Gastrocnemius medialis (tissue), 4 donors: ENCODE results near the gene AP4M1. TPM values are rescaled to one million over a fixed set of nuclear protein-coding genes. Genes with fewer than 3 reads are reported as not detected.
A peak's percentile ranks its signal among the peaks of the same experiment; 100 is the strongest.

ENCODE experiments used
- ATAC-seq, 2 donors: fragments of 150-250 bp; one replicate each; pipeline ENCODE4 v1.9.1; 2016
- DNase-seq, 2 donors: peaks; one replicate each; pipeline ENCODE4 v3.0.0-alpha.2; 2019
- H3K27ac ChIP-seq, 4 donors: fragments of 200-600 bp; sonication (generic); 1 replicate in 1 of 4; 2 replicates in 3 of 4; pipeline ENCODE4 v1.5.1; 2016 to 2018; ENCODE audit warnings: mild to moderate bottlenecking in 2 of 4, moderate library complexity in 1 of 4
- H3K27me3 ChIP-seq, 3 donors: fragments of 200-600 bp; sonication (generic) in 2 of 3; 1 replicate in 1 of 3; 2 replicates in 2 of 3; pipeline versions ENCODE4 v1.5.1 to v1.6.0; 2016 to 2019; ENCODE audit warnings: mild to moderate bottlenecking in 1 of 3, moderate library complexity in 1 of 3
- H3K36me3 ChIP-seq, 2 donors: fragments of 200-600 bp; sonication (generic) in 1 of 2; one replicate each; pipeline ENCODE4 v1.5.1; 2017 to 2018
- H3K4me1 ChIP-seq, 2 donors: fragments of 200-600 bp; sonication (generic) in 1 of 2; one replicate each; pipeline ENCODE4 v1.5.1; 2016 to 2017; ENCODE audit warnings: mild to moderate bottlenecking in 2 of 2
- H3K4me3 ChIP-seq, 4 donors: fragments of 200-600 bp; sonication (generic) in 3 of 4; 1 replicate in 1 of 4; 2 replicates in 3 of 4; pipeline ENCODE4 v1.5.1; 2016 to 2019; ENCODE audit warnings: mild to moderate bottlenecking in 2 of 4
- H3K9me3 ChIP-seq, 3 donors: fragments of 200-600 bp; sonication (generic) in 2 of 3; 1 replicate in 1 of 3; 2 replicates in 2 of 3; pipeline ENCODE4 v1.5.1; 2016 to 2019
- CTCF ChIP-seq, 5 experiments: fragments of 450-650 bp in 3 of 5; fragments of 200-600 bp in 2 of 5; sonication (generic) in 2 of 5; IDR thresholded peaks in 4 of 5; conservative IDR thresholded peaks in 1 of 5; 1 replicate in 4 of 5; 2 replicates in 1 of 5; pipeline ENCODE4 v1.5.1; 2016 to 2019; ENCODE audit warnings: antibody characterized with exemption in 5 of 5, mild to moderate bottlenecking in 3 of 5, moderate library complexity in 3 of 5
- POLR2A ChIP-seq, 2 donors: fragments of 450-650 bp; IDR thresholded peaks; one replicate each; pipeline ENCODE4 v1.6.1; 2017; ENCODE audit warnings: antibody characterized with exemption in 2 of 2, mild to moderate bottlenecking in 2 of 2, moderate library complexity in 2 of 2
- in situ Hi-C, 4 donors: fragments of 200-750 bp; cut with MboI; loops; one replicate each; pipeline versions ENCODE4 v1.15.0 to v1.8.0; 2017; ENCODE audit warnings: low sequenced_read_pairs in 4 of 4
- intact Hi-C: fragments of 100-400 bp; cut with DNase I; formaldehyde crosslinking; loops from one replicate; pipeline ENCODE4 v1.15.1; 2023; ENCODE audit warnings: low total_unique reads
- total RNA-seq, 4 donors: library from RNA; depleted of rRNA; stranded (reverse); fragments of >200 nt; gene quantifications; one replicate each; pipeline versions ENCODE4 v1.1.0 to v1.2.3, GENCODE V29; 2016

The AP4M1 gene
- total RNA-seq, 4 donors from 2014 or later, result 7.2 to 13.8 (median 10.8) TPM

GRCh38 chr7:100155553-100156317 is 54.3 kb downstream of the AP4M1 start:
- ATAC-seq (no peak), DNase-seq (no peak)
- Histone ChIP-seq H3K9me3 (no peaks in the 10 kb centered on the region), H3K27ac (no peak overlapping the region), H3K4me1 (peaks cover 6 to 17% of the 10 kb centered on the region in 2 donors), H3K36me3 (peaks cover 0 to 40% of the 10 kb centered on the region in 2 donors), H3K4me3 (no peak overlapping the region), H3K27me3 (no peaks in the 10 kb centered on the region)
- TF ChIP-seq CTCF (IDR thresholded peaks at IDR 0.05 in 4 of 5, conservative IDR thresholded peaks at IDR 0.05 in 1 of 5), result no peak
- TF ChIP-seq POLR2A (IDR thresholded peaks at IDR 0.05), result no peak
- in situ Hi-C loops (loop anchor here in 1 of 4 donors (25.0 kb wide), 1 partner anchor 182 kb away; no protein-coding TSS in a partner anchor), intact Hi-C loops (no loop called here)

GRCh38 chr7:100156331-100157068 is 55.1 kb downstream of the AP4M1 start:
- in situ Hi-C loops, result loop anchor here in 1 of 4 donors (25.0 kb wide), 1 partner anchor 181 kb away; no protein-coding TSS in a partner anchor
- intact Hi-C loops, result no loop called here
- TF ChIP-seq POLR2A (IDR thresholded peaks at IDR 0.05) (no peak), CTCF (IDR thresholded peaks at IDR 0.05 in 4 of 5, conservative IDR thresholded peaks at IDR 0.05 in 1 of 5) (no peak)
- no peaks in the 10 kb centered on the region for H3K9me3 ChIP-seq
- H3K4me3 ChIP-seq, result no peak overlapping the region
- no peak for DNase-seq
- no peak for ATAC-seq
- peaks cover 6 to 17% of the 10 kb centered on the region in 2 donors for H3K4me1 ChIP-seq
- no peak overlapping the region for H3K27ac ChIP-seq
- no peaks in the 10 kb centered on the region for H3K27me3 ChIP-seq
- H3K36me3 ChIP-seq, result peaks cover 0 to 40% of the 10 kb centered on the region in 2 donors

GRCh38 chr7:100157069-100157333 is 55.6 kb downstream of the AP4M1 start:
- ATAC-seq (no peak), DNase-seq (no peak)
- intact Hi-C loops, result no loop called here
- TF ChIP-seq CTCF (IDR thresholded peaks at IDR 0.05 in 4 of 5, conservative IDR thresholded peaks at IDR 0.05 in 1 of 5), result no peak
- no peak for TF ChIP-seq POLR2A (IDR thresholded peaks at IDR 0.05)
- H3K27me3 ChIP-seq, result no peaks in the 10 kb centered on the region
- peaks cover 6 to 17% of the 10 kb centered on the region in 2 donors for H3K4me1 ChIP-seq
- no peaks in the 10 kb centered on the region for H3K9me3 ChIP-seq
- in situ Hi-C loops, result loop anchor here in 1 of 4 donors (25.0 kb wide), 1 partner anchor 180 kb away; no protein-coding TSS in a partner anchor
- no peak overlapping the region for H3K4me3 ChIP-seq
- peak overlapping the region in 1 of 4 donors; percentile 75 for H3K27ac ChIP-seq
- H3K36me3 ChIP-seq, result peaks cover 0 to 40% of the 10 kb centered on the region in 2 donors

DNA sequence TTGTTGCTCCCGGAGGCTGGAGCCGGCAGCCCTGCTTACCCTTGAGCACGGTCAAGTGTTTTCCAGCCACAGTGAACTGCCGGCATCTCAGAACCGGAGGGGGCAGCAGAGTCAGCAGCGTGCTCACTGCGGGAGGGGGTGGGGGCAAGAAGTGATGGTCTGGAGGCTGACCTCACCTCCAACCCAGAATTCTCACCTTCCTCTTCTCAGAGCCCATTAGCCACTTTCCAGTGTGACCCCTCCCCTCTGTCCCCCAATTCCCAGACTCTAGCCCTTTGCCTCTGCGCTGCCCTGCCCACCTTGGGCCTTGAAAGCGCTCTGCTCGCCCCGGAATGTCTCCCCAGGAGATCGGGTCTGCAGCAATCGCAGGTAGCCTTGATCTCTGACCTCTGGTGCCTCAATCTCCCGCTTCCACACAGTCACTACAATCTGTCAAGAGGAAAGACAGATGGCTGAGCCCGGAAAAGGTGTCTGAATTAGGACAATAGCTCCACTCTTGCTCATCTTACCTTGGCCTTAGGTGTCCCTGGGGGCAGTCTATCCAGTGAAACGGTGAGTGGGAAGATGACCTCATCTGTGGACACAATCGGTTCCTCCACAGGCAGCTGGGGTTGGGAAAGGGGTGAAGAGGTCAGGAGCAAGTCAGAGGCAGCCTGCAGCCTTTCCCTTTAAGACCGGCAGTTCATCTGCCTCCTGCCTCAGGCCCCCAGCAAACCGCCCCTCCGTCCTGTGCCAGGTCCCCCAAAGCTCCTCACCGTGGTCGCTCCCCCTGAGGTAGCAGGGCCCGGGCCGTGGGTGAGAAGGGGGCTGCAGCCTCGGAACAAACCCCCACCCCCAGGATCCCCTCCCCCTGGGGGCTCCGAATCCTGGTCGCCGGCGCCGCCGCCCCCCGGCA is 56.1 kb downstream of the AP4M1 start:
- in situ Hi-C loops, result loop anchor here in 1 of 4 donors (25.0 kb wide), 1 partner anchor 180 kb away; no protein-coding TSS in a partner anchor
- H3K36me3 ChIP-seq, result peaks cover 0 to 38% of the 10 kb centered on the region in 2 donors
- intact Hi-C loops, result no loop called here
- H3K4me3 ChIP-seq, result peak overlapping the region; percentile 67 to 90 (median 70)
- DNase-seq (peak in 1 of 2 donors; percentile 37), ATAC-seq (peak; percentile 28 to 57)
- peaks cover 6 to 17% of the 10 kb centered on the region in 2 donors for H3K4me1 ChIP-seq
- no peaks in the 10 kb centered on the region for H3K9me3 ChIP-seq
- TF ChIP-seq POLR2A (IDR thresholded peaks at IDR 0.05) (no peak), CTCF (IDR thresholded peaks at IDR 0.05 in 4 of 5, conservative IDR thresholded peaks at IDR 0.05 in 1 of 5) (no peak)
- no peaks in the 10 kb centered on the region for H3K27me3 ChIP-seq
- peak overlapping the region; percentile 60 to 86 (median 72) for H3K27ac ChIP-seq
